PC-3 (cell line): ENCODE results near the gene OPTN. TPM values are rescaled to one million over a fixed set of nuclear protein-coding genes. Genes with fewer than 3 reads are reported as not detected.

Experiments
- ATAC-seq: fragments of 200-7000 bp; cut with Tn5 transposase; 2 replicates; pipeline ENCODE4 v1.9.1; 2020; ENCODE audit warnings: mild to moderate bottlenecking, moderate library complexity
- BruUV-seq: library from RNA; stranded (reverse); fragments of 400-500 nt; replicated peaks from 2 replicates; lab custom pipeline; 2021; lab: Mats Ljungman, UMichigan
- CTCF ChIA-PET: fragments of 300-600 bp; sonication (Branson Sonifier 250); formaldehyde crosslinking; loops from one replicate; lab custom pipeline; 2022; ENCODE audit warnings: antibody characterized with exemption; lab: Charles Lee
- POLR2A ChIA-PET: fragments of 300-600 bp; sonication (Branson Sonifier 250); formaldehyde crosslinking; loops from one replicate; lab custom pipeline; 2022; ENCODE audit warnings: antibody characterized with exemption; ENCODE audit not compliant: unreplicated experiment; lab: Charles Lee
- DNase-seq: peaks from one replicate; pipeline ENCODE4 v3.0.0-alpha.2; 2015
- H2AFZ ChIP-seq: fragments of 300-600 bp; sonication (generic); 2 replicates; pipeline ENCODE4 v1.6.0; 2016; ENCODE audit warnings: antibody characterized with exemption, low read length
- H3F3A ChIP-seq: fragments of 300-600 bp; sonication (generic); one replicate; pipeline ENCODE4 v1.6.0; 2017; ENCODE audit warnings: antibody characterized with exemption, low read length, control low read depth, mild to moderate bottlenecking; ENCODE audit not compliant: unreplicated experiment
- H3K27ac ChIP-seq: fragments of 300-600 bp; sonication (generic); 2 replicates; pipeline ENCODE4 v1.5.1; 2016; ENCODE audit warnings: mild to moderate bottlenecking, low read length
- H3K27me3 ChIP-seq: fragments of 300-600 bp; sonication (generic); 2 replicates; pipeline ENCODE4 v1.6.1; 2016; ENCODE audit warnings: low read length, mixed read lengths
- H3K36me3 ChIP-seq: fragments of 300-600 bp; sonication (generic); 2 replicates; pipeline ENCODE4 v1.6.1; 2016; ENCODE audit warnings: low read depth, mixed run types, low read length, mixed read lengths
- H3K4me1 ChIP-seq: fragments of 300-600 bp; sonication (generic); 2 replicates; pipeline ENCODE4 v1.5.1; 2016; ENCODE audit warnings: low read length; ENCODE audit not compliant: insufficient read depth
- H3K4me2 ChIP-seq: fragments of 300-600 bp; sonication (generic); 2 replicates; pipeline ENCODE4 v1.6.0; 2016; ENCODE audit warnings: low read length
- H3K4me3 ChIP-seq: fragments of 300-600 bp; sonication (generic); 2 replicates; pipeline ENCODE4 v1.5.1; 2016; ENCODE audit warnings: mild to moderate bottlenecking, low read length, mixed read lengths
- H3K79me2 ChIP-seq: fragments of 300-600 bp; sonication (generic); 2 replicates; pipeline ENCODE4 v1.6.1; 2017; ENCODE audit warnings: low read length, mixed read lengths
- H3K9ac ChIP-seq: fragments of 300-600 bp; sonication (generic); 2 replicates; pipeline ENCODE4 v1.6.0; 2016; ENCODE audit warnings: mild to moderate bottlenecking, low read length
- H3K9me2 ChIP-seq: fragments of 300-600 bp; sonication (generic); replicated peaks from 2 replicates; pipeline ENCODE4 v1.6.1; 2016; ENCODE audit warnings: mixed run types, low read length, mixed read lengths
- H3K9me3 ChIP-seq: fragments of 300-600 bp; sonication (generic); 2 replicates; pipeline ENCODE4 v1.6.1; 2016; ENCODE audit warnings: low read length, mixed read lengths
- H4K20me1 ChIP-seq: fragments of 300-600 bp; sonication (generic); 2 replicates; pipeline ENCODE4 v1.6.1; 2016; ENCODE audit warnings: low read length, mixed read lengths
- CTCF ChIP-seq: fragments of 300-600 bp; sonication (generic); conservative IDR thresholded peaks from 2 replicates; pipeline ENCODE4 v1.5.1; 2017; ENCODE audit warnings: antibody characterized with exemption, low read depth, mild to moderate bottlenecking, low read length
- EZH2 ChIP-seq: fragments of 300-600 bp; sonication (generic); IDR thresholded peaks from one replicate; pipeline ENCODE4 v1.6.1; 2017; ENCODE audit warnings: antibody characterized with exemption, mild to moderate bottlenecking, low read length; ENCODE audit not compliant: unreplicated experiment
- EZH2phosphoT487 ChIP-seq: fragments of 300-600 bp; sonication (generic); IDR thresholded peaks from 2 replicates; pipeline ENCODE4 v1.6.1; 2018; ENCODE audit warnings: mild to moderate bottlenecking, antibody characterized with exemption, low read length, borderline replicate concordance
- intact Hi-C: fragments of 100-400 bp; cut with micrococcal nuclease; formaldehyde crosslinking; loops from 2 replicates; pipeline ENCODE4 v1.9.0; 2023
- total RNA-seq: library from RNA; depleted of rRNA; stranded (reverse); fragments of >200 nt; gene quantifications from 2 replicates; pipeline ENCODE4 v1.2.3, GENCODE V29; 2014

The OPTN gene
- total RNA-seq, 1 experiment from 2014 or later = 7.9 TPM

DNA sequence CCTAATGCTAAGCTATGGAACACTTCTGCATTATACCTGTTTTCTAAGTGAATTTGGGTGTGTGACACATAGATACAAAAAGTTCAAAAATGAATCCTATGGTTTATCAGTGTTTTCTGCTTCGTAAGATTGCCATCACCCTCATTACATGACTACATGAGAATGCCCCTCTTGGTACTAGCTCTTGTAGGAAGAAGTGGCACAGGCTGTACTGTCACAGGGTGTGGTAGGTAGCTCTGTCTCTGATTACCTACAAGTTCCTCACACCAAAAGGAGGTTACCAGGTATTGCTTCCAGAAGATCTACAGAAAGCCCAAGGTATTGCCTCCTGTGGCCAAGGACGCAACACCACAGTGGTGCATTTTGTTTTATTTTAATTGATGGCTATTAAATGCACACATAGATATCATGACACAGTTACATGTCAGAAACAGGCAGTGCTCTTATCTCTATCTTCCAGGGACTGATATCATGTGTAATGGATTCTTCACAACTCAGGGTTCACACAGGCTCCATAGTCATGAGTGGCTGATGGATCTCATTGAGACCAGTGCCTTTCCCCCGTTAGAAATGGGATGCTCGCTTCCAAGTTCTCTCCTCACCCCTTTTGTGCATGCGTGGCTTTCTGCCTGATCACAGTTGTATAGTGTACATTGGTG lies 6.6 kb downstream of the OPTN start:
- Histone ChIP-seq H3K79me2 (peaks cover 9% of the 10 kb centered on the region; the same call in 1 of the 2 replicates), H2AFZ (no peak overlapping the region), H3K4me1 (no peaks in the 10 kb centered on the region), H3K9me2 (no peaks in the 10 kb centered on the region), H3K4me3 (no peak overlapping the region), H3K36me3 (no peaks in the 10 kb centered on the region), H3K4me2 (no peak overlapping the region), H3K9me3 (no peaks in the 10 kb centered on the region), H3K27ac (no peak overlapping the region), H3K27me3 (no peaks in the 10 kb centered on the region), H3F3A (no peaks in the 10 kb centered on the region), H3K9ac (no peak overlapping the region), H4K20me1 (no peaks in the 10 kb centered on the region)
- BruUV-seq = no TSS peak
- intact Hi-C loops = no loop called here
- ChIA-PET POLR2A (no interaction called here), CTCF (no interaction called here)
- no peak for ATAC-seq
- no peak for DNase-seq
- TF ChIP-seq EZH2phosphoT487 = no peak
- TF ChIP-seq CTCF = no peak
- TF ChIP-seq EZH2 = no peak

GRCh38 chr10:13110908-13111307 lies 10.9 kb downstream of the OPTN start:
- ATAC-seq (no peak), DNase-seq (no peak)
- ChIA-PET POLR2A (no interaction called here), CTCF (no interaction called here)
- BruUV-seq = no TSS peak
- Histone ChIP-seq H3F3A (no peaks in the 10 kb centered on the region), H3K9me2 (no peaks in the 10 kb centered on the region), H3K9ac (no peak overlapping the region), H3K27ac (no peak overlapping the region), H3K4me2 (no peak overlapping the region), H3K79me2 (no peaks in the 10 kb centered on the region), H3K9me3 (no peaks in the 10 kb centered on the region), H3K4me3 (no peak overlapping the region), H3K27me3 (no peaks in the 10 kb centered on the region), H3K36me3 (no peaks in the 10 kb centered on the region), H2AFZ (no peak overlapping the region), H3K4me1 (no peaks in the 10 kb centered on the region), H4K20me1 (no peaks in the 10 kb centered on the region)
- intact Hi-C loops = no loop called here
- no peak for TF ChIP-seq EZH2phosphoT487
- no peak for TF ChIP-seq CTCF
- TF ChIP-seq EZH2 = no peak

DNA sequence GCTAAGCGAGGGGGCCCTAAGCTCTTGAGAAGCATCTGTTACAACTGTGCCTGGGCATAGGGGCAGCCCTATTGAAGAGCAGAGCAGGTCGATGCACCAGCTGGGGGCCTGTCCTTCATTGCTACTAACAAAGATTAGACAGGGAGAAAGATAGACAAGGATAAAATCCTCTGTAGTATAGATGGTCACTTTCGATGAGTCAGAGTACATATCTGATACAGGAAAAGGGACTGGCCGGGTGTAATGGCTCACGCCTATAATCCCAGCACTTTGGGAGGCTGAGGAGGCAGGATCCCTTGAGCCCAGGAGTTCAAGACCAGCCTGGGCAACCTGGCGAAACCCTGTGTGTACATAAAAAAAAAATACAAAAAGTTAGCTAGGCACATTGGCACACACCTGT lies 13.6 kb downstream of the OPTN start:
- BruUV-seq = no TSS peak
- H2AFZ ChIP-seq = no peak overlapping the region
- no peaks in the 10 kb centered on the region for H3K79me2 ChIP-seq
- H3K9me2 ChIP-seq = no peaks in the 10 kb centered on the region
- no peak overlapping the region for H3K9ac ChIP-seq
- no peaks in the 10 kb centered on the region for H4K20me1 ChIP-seq
- no peaks in the 10 kb centered on the region for H3K27me3 ChIP-seq
- no peak overlapping the region for H3K4me2 ChIP-seq
- ChIA-PET CTCF (no interaction called here), POLR2A (no interaction called here)
- H3K9me3 ChIP-seq = no peaks in the 10 kb centered on the region
- no peak for DNase-seq
- H3K4me1 ChIP-seq = no peaks in the 10 kb centered on the region
- no peaks in the 10 kb centered on the region for H3K36me3 ChIP-seq
- TF ChIP-seq CTCF = no peak
- no peak for TF ChIP-seq EZH2
- no peak for TF ChIP-seq EZH2phosphoT487
- no peaks in the 10 kb centered on the region for H3F3A ChIP-seq
- H3K27ac ChIP-seq = no peak overlapping the region
- intact Hi-C loops = no loop called here
- ATAC-seq = no peak
- H3K4me3 ChIP-seq = no peak overlapping the region
